HG03460 (cell line): ENCODE data around the gene HUWE1.

Experiments used
- ATAC-seq: cut with Tn5 transposase; IDR thresholded peaks from one replicate; pipeline ENCODE4 v1.9.1; 2021; ENCODE audit not compliant: unreplicated experiment

HUWE1 gene

DNA sequence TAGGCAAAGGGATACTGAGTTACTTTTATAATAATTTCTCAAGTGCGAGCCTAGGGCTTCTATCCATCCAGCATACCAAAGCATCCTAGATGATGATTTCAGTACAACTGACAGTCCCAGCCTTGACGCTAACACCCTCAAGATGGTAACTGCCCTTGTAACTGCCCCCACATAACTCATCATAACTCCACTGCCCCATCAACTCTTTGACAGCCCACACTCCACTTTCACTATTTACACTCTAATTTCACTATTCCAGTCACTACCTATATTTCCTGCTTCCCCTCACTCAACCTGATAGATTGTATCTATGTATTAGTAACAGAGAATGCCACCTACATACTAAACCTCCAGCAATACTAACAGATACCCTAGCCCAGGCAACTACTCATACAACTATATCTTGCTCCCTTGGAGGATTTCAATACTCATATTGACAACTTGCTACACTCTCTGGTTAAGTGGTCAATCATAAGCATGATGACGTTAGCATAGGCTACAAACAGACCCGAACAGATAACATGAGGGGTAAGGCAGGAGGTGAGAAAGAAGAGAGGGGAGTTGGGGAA lies 65.0 kb downstream of the HUWE1 start:
- ATAC-seq: no peak

DNA sequence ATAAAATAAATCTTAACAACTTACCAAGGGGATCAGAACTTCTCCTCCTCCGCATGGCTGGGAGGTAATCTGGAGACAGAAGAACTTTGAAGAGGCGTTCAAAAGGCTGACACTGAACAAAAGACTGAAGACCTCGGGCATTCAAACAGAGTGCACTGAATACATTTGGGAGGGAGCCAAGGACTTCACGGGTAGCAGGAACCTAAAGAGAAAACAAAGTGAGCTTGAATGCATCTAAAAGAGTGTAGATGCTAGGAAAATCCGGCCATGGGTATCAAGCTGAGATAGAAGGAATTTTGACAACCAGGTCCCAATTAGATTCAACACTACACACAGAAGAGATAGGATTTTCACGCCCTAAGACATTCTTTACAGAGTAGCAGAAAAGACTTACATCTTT lies 69.6 kb downstream of the HUWE1 start:
- no peak for ATAC-seq

DNA sequence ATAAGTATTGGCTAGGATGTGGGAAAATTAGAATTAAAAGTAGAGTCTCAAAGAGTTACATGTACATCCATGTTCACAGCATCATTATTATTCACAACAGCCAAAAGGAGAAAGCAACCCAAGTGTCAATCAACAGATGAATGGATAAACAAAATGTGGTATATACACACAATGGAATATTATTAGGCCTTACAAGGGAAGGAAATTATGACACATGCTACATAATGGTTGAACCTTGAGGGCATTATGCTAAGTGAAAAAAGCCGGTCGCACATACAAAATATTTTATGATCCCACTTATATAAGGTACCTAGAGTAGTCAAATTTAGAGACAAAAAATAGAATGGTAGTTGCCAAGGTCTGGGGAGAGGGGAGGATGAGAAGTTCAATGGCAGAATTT lies 80.1 kb downstream of the HUWE1 start:
- no peak for ATAC-seq

DNA sequence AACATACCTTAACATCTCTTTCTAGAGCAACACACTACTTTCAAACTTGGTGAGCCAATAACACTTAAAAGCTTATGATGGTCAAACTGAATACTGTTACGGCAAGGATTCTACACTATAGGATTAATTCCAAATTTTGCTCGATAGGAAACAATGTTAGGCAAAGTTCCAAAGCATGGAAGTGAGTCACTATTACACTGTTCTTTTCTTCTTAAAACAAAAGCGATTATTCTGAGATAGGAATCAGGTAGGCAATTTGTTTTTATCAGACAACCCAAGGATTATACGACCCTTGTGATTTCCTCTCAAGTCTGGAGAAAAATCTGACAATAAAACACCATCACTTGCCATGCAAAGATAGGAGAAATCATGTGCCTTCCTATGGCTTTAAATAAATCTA lies 81.5 kb downstream of the HUWE1 start:
- ATAC-seq: no peak

- ATAC-seq: no peak
These were observed 86.6 kb downstream of the HUWE1 start for GRCh38 chrX:53599781-53600396.

- ATAC-seq: no peak
These were observed 88.3 kb downstream of the HUWE1 start for GRCh38 chrX:53598169-53598568.

- ATAC-seq: no peak
These were observed 91.2 kb downstream of the HUWE1 start for GRCh38 chrX:53595266-53595810.

GRCh38 chrX:53594354-53594753 lies 92.2 kb downstream of the HUWE1 start:
- ATAC-seq: no peak

GRCh38 chrX:53587795-53588420 lies 98.6 kb downstream of the HUWE1 start:
- no peak for ATAC-seq

DNA sequence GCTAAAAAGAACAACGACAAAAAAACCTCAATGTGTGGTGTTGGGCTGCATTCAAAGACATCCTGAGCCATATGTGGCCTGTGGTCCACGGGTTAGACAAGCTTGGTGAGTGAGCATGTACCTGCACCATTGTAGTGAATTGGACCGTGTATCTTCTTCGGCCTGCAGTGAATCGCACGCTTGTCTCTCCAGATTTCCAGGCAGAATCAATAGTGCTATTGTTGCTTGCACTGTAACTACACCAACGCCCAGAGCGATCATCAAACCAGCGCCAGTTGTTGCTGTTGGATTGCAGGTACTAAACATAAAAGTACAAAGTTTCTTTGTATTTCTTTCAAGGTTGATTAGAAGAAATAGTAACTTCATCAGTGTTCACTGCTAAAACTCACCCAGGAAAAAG lies 101.6 kb downstream of the HUWE1 start:
- ATAC-seq: no peak

GRCh38 chrX:53583571-53583970 lies 102.9 kb downstream of the HUWE1 start:
- no peak for ATAC-seq

DNA sequence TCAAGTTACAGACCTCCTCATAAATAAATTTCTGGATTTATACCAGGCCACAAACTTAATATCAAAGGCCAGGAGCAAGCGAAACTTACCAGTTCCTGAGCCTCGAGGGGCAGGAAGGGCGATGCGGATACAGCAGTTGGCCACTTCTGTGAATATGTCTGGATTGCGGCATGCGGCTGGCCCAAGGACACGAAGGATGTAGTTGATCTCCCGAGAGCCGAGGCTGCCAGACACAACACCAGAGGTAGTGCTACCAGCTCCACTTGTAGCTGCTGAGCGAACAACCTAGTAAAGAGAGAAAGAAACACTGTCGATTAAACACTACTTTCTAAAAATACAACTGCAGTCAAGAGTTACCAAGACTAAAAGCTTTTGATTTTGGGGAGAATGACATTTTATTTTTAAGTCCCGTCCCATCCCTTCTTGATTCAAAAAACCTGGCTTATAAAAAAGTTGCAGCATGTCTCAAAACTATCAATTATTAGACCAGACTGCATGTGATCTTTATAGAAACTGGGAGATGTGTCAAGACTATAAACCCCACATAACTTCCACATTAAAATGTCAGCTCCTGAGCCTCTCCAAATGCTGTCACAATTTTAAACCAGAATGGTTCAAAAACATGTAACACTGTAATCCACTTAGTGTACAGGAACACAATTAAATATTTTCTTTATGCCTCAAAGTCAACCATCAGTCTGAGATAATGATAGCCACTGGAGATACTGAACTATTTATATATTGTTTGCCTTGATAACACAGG lies 105.6 kb downstream of the HUWE1 start:
- no peak for ATAC-seq

DNA sequence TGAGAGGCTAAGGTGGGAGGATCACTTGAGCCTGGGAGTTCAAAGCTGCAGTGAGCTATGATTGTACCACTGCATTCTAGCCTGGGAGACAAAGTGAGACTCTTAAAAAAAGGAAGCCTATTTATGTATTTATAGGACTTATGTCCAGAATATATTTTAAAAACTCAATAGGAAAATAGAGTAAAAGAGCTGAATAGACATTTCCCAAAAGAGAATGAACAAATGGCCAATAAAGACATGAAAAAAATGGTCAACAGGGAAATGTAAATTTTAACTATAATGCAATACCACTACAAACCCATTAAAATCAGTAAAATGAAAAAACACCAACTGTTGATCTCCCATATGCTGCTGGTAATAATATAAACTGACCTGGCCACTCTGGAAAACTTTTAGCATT lies 115.0 kb downstream of the HUWE1 start:
- ATAC-seq: no peak

DNA sequence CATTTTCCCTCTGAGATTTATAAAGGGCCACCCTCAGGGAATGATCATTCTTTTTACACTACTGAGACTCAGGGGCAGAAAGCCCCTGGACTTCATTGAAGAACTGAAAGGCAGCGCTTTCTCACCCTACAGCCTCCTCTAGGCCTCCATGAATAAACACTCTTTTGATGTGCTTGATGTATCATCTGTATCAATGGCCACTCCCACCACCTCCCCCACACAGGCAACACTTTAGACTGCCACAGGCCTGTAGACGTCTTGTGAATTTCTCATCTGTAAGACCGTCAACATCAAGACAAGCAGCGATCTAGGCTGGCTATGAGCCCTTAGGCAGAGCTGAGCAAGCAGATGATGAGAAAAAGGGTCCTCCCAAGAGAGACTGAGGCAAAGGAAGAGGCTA lies 123.2 kb downstream of the HUWE1 start:
- ATAC-seq: no peak

GRCh38 chrX:53561912-53562311 lies 124.6 kb downstream of the HUWE1 start:
- no peak for ATAC-seq

- no peak for ATAC-seq
These were observed 127.9 kb downstream of the HUWE1 start for GRCh38 chrX:53558646-53559045.

DNA sequence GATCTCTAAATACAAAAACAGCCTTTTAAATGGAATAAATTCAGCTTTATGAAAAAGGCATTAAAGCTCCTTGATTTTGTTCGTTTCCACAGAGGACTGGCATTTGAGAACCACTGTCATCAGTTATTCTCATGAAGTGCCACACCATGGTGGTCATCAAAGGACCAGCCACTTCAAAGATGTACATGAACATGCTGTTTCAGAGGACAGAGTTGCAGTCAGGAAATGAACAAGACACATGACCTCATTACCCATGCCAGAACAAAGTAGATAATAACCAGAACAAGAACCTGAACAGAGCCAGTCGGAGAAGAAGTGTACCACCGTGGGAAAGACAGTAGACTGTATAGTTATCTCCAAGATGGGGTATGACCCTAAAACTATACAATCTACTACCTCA lies 129.7 kb downstream of the HUWE1 start:
- no peak for ATAC-seq

DNA sequence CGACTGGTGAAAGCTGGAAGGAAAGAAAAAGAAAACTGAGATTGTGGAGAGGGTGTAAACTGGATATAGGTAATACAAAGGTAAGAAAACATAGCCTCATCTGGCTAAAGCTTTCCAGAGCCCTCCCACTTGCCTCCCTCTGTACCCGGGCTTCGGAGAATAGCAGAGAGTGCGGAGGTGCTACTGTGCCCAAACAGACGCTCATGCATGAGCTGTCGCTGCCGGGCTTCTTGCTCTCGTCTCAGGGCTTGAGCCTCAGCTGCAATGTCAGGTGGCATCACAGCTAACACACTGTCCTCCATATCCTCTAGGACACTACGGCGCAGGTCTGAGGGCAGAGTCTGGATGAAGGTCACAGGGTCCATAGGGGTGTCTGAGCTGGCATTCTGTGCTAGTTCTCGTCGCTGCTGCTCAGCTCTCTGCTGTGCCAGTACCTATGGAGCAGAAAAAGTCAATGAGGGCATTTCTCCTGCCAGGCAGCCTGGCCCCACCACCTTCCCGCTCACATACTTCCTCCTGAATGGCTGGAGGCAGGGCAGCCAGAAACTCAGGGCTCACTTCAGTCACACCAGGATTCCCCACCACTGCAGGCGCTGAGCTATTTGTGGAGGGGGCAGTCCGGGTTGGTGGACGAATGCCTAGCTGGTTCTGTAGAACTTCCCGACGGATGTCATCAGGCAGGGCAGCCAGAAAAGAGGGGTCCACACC lies 135.6 kb downstream of the HUWE1 start:
- no peak for ATAC-seq

DNA sequence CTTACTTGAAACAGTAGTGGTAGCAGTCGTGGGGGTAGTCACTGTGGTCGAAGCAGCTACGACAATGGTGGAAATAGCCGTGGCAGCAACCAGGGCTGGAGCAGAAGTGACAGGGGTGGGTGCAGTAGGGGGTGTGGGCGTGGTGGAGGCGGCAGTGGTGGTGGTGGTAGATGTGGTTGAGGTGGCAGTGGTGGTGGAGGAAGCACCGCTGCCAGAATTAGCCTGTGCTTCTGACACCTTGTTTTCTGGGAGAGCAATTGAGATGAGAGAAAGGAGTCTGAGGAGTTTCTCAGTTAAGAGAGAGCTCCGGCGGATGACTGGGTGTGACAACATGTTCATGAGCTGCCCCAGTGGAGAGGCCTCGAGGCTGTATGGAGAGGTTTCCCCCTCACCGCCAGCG lies 138.9 kb downstream of the HUWE1 start:
- no peak for ATAC-seq

GRCh38 chrX:53544936-53545335 lies 141.6 kb downstream of the HUWE1 start:
- ATAC-seq: no peak

DNA sequence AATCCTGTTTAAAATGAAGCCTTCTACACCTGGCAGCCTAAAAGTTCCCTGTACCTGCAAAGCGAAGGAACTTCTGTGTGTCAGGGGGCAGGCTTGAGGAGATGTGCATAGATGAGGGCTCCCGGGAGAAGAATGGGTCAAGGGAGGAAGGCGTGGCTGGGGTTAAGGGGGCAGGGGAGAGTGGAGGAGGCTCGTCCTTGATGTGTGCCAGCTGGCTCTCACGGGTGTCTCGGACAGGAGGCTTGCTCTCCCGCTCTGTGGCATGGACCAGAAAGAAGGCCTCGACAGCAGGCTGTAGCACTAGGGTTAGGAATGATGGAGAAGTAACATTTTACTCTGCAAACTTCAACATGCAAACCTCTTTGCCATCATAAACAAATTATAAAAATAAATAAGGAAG lies 147.7 kb downstream of the HUWE1 start:
- ATAC-seq: no peak
